Measurements from ENCODE around the gene SLC34A1. TPM values are rescaled to one million over a fixed set of nuclear protein-coding genes. Genes with fewer than 3 reads are reported as not detected.

The SLC34A1 gene
- total and polyA plus RNA-seq, 9 donors, result not detected

- no peaks in the 10 kb centered on the region for H3K27me3 ChIP-seq
- intact Hi-C loops (cut with DNase I), result no loop called here
- no peaks in the 10 kb centered on the region for H3K36me3 ChIP-seq
- no peak overlapping the region for H3K27ac ChIP-seq
- 69 to 80% (median 72%) methylated on average over 4 of the region's 4 CpGs for WGBS, 3 donors
- DNase-seq, result no peak
- H3K9me3 ChIP-seq, result no peaks in the 10 kb centered on the region
- no peak for TF ChIP-seq POLR2A (IDR thresholded peaks at IDR 0.05)
- no peaks in the 10 kb centered on the region for H3K4me1 ChIP-seq (ENCODE audit: insufficient read depth)
- H3K4me3 ChIP-seq, result no peak overlapping the region
These were observed 53.4 kb downstream of the SLC34A1 start for GRCh38 chr5:177437623-177438022.

- intact Hi-C loops (cut with DNase I), result no loop called here
These were observed 54.2 kb downstream of the SLC34A1 start for GRCh38 chr5:177438468-177438867.

GRCh38 chr5:177439518-177440053 is 55.4 kb downstream of the SLC34A1 start:
- TF ChIP-seq CTCF (IDR thresholded peaks at IDR 0.05), result no peak
- no peak for TF ChIP-seq POLR2A (IDR thresholded peaks at IDR 0.05)
- no peak for TF ChIP-seq EP300 (IDR thresholded peaks at IDR 0.05)
- no peak overlapping the region for H3K27ac ChIP-seq
- H3K9me3 ChIP-seq, result no peaks in the 10 kb centered on the region
- no peaks in the 10 kb centered on the region for H3K27me3 ChIP-seq
- H3K36me3 ChIP-seq, result no peaks in the 10 kb centered on the region
- H3K4me1 ChIP-seq (ENCODE audit: insufficient read depth), result no peaks in the 10 kb centered on the region
- no peak overlapping the region for H3K4me3 ChIP-seq
- intact Hi-C loops (cut with DNase I), result no loop called here
- DNase-seq, result no peak
- 95 to 99% (median 97%) methylated on average over 4 of the region's 4 CpGs for WGBS, 3 donors

More at GRCh38 chr5:177438468-177438867, 54.2 kb downstream of the SLC34A1 start:
- 87 to 89% (median 88%) methylated on average over 10 of the region's 10 CpGs for WGBS, 3 donors
- Histone ChIP-seq H3K36me3 (no peaks in the 10 kb centered on the region), H3K27me3 (no peaks in the 10 kb centered on the region), H3K4me1 (ENCODE audit: insufficient read depth) (no peaks in the 10 kb centered on the region), H3K4me3 (no peak overlapping the region), H3K27ac (no peak overlapping the region), H3K9me3 (no peaks in the 10 kb centered on the region)
- TF ChIP-seq POLR2A (IDR thresholded peaks at IDR 0.05) (no peak), CTCF (IDR thresholded peaks at IDR 0.05) (no peak), EP300 (IDR thresholded peaks at IDR 0.05) (no peak)
- no peak for DNase-seq

GRCh38 chr5:177440211-177440989 is 56.2 kb downstream of the SLC34A1 start:
- TF ChIP-seq POLR2A (IDR thresholded peaks at IDR 0.05) (no peak), EP300 (IDR thresholded peaks at IDR 0.05) (no peak), CTCF (IDR thresholded peaks at IDR 0.05) (no peak)
- Histone ChIP-seq H3K4me3 (no peak overlapping the region), H3K4me1 (ENCODE audit: insufficient read depth) (no peaks in the 10 kb centered on the region), H3K27ac (no peak overlapping the region), H3K27me3 (no peaks in the 10 kb centered on the region), H3K36me3 (no peaks in the 10 kb centered on the region), H3K9me3 (no peaks in the 10 kb centered on the region)
- intact Hi-C loops (cut with DNase I), result no loop called here
- no peak for DNase-seq
- 87 to 89% (median 87%) methylated on average over 23 to 24 of the region's 24 CpGs for WGBS, 3 donors
